Body of pancreas (tissue), 4 donors: Measurements from ENCODE around the gene RBX1. TPM values are rescaled to one million over a fixed set of nuclear protein-coding genes. Genes with fewer than 3 reads are reported as not detected.
A peak's percentile ranks its signal among the peaks of the same experiment; 100 is the strongest.
"Not testable (repeated sequence)": the region's sequence is repeated elsewhere in the genome, so short reads cannot be mapped to it uniquely, and the experiment has no call there.

Experiments
- ATAC-seq: fragments of 150-250 bp; one replicate; pipeline ENCODE4 v1.9.1; 2016
- DNase-seq, 4 donors: peaks; one replicate each; pipeline ENCODE4 v3.0.0-alpha.2; 2019
- H3K27ac ChIP-seq, 4 donors: fragments of 200-600 bp; sonication (generic); 1 replicate in 3 of 4; 2 replicates in 1 of 4; pipeline versions ENCODE4 v1.5.1 to v1.6.1; 2016 to 2019; ENCODE audit warnings: mild to moderate bottlenecking in 1 of 4, mixed read lengths in 1 of 4, moderate library complexity in 1 of 4
- H3K27me3 ChIP-seq, 2 donors: fragments of 200-600 bp; sonication (generic); one replicate each; pipeline ENCODE4 v1.6.0; 2016; ENCODE audit warnings: mild to moderate bottlenecking in 1 of 2
- H3K36me3 ChIP-seq, 2 donors: fragments of 200-600 bp; sonication (generic); replicated peaks in 1 of 2; 2 replicates each; pipeline ENCODE4 v1.5.1; 2016; ENCODE audit warnings: low read depth in 2 of 2; ENCODE audit not compliant: insufficient read depth in 1 of 2
- H3K4me1 ChIP-seq: fragments of 200-600 bp; sonication (generic); one replicate; pipeline ENCODE4 v1.6.0; 2016
- H3K4me3 ChIP-seq, 2 donors: fragments of 200-600 bp; sonication (generic); 1 replicate in 1 of 2; 2 replicates in 1 of 2; pipeline ENCODE4 v1.5.1; 2016 to 2019
- H3K9me3 ChIP-seq, 3 donors: fragments of 200-600 bp; sonication (generic); 1 replicate in 2 of 3; 2 replicates in 1 of 3; pipeline ENCODE4 v1.5.1; 2016
- CTCF ChIP-seq, 7 experiments: fragments of 450-650 bp in 4 of 7; fragments of 200-600 bp in 3 of 7; sonication (generic) in 3 of 7; IDR thresholded peaks; one replicate each; pipeline ENCODE4 v1.5.1; 2016 to 2019; ENCODE audit warnings: antibody characterized with exemption in 7 of 7
- POLR2A ChIP-seq, 3 donors: fragments of 450-650 bp; IDR thresholded peaks; one replicate each; pipeline ENCODE4 v1.6.1; 2016; ENCODE audit warnings: antibody characterized with exemption in 3 of 3, mild to moderate bottlenecking in 2 of 3
- WGBS, 2 donors: methylation state at CpG; one replicate each; pipeline ENCODE4 v1.1.5; 2017; 5-methylcytosine and 5-hydroxymethylcytosine counted together
- intact Hi-C: fragments of 100-400 bp; cut with DNase I; formaldehyde crosslinking; loops from one replicate; pipeline ENCODE4 v1.15.1; 2023
- total RNA-seq, 2 donors: library from RNA; depleted of rRNA; stranded (reverse); fragments of >200 nt; gene quantifications; one replicate each; pipeline ENCODE4 v1.1.0, GENCODE V29; 2016

The RBX1 gene
- total RNA-seq, 2 donors from 2014 or later: 6.9 to 20.2 TPM

GRCh38 chr22:41000941-41001721, 50.0 kb downstream of the RBX1 start:
- no peaks in the 10 kb centered on the region for H3K4me1 ChIP-seq
- no peaks in the 10 kb centered on the region for H3K36me3 ChIP-seq
- ATAC-seq (no peak), DNase-seq (no peak)
- H3K27me3 ChIP-seq: no peaks in the 10 kb centered on the region
- no peak overlapping the region for H3K4me3 ChIP-seq
- no peaks in the 10 kb centered on the region for H3K9me3 ChIP-seq
- intact Hi-C loops: no loop called here
- no peak overlapping the region for H3K27ac ChIP-seq
- no peak for TF ChIP-seq CTCF (IDR thresholded peaks at IDR 0.05)
- TF ChIP-seq POLR2A (IDR thresholded peaks at IDR 0.05): no peak
- 78 to 83% methylated on average over 9 of the region's 9 CpGs for WGBS, 2 donors

- DNase-seq (peak in 1 of 4 donors; percentile 8), ATAC-seq (no peak)
- Histone ChIP-seq H3K27ac (no peak overlapping the region), H3K9me3 (no peaks in the 10 kb centered on the region), H3K4me3 (no peak overlapping the region), H3K27me3 (no peaks in the 10 kb centered on the region), H3K36me3 (no peaks in the 10 kb centered on the region), H3K4me1 (no peaks in the 10 kb centered on the region)
- TF ChIP-seq POLR2A (IDR thresholded peaks at IDR 0.05) (no peak), CTCF (IDR thresholded peaks at IDR 0.05) (no peak)
- 48 to 61% methylated on average over 1 of the region's 1 CpG for WGBS, 2 donors
- intact Hi-C loops: no loop called here
These were observed 50.5 kb downstream of the RBX1 start for GRCh38 chr22:41001722-41002122.

- H3K4me3 ChIP-seq, H3K4me1 ChIP-seq, H3K27me3 ChIP-seq, H3K9me3 ChIP-seq, DNase-seq, intact Hi-C loops, ATAC-seq, H3K36me3 ChIP-seq: not testable (repeated sequence)
- 92 to 94% methylated on average over 6 to 11 of the region's 11 CpGs for WGBS, 2 donors
- peak overlapping the region in 1 of 4 donors; percentile 60 for H3K27ac ChIP-seq
These were observed 51.2 kb downstream of the RBX1 start for GRCh38 chr22:41002386-41002785.

- intact Hi-C loops: no loop called here
- TF ChIP-seq POLR2A (IDR thresholded peaks at IDR 0.05) (peak in 1 of 3 donors; percentile 18), CTCF (IDR thresholded peaks at IDR 0.05) (no peak)
- no peaks in the 10 kb centered on the region for H3K9me3 ChIP-seq
- no peaks in the 10 kb centered on the region for H3K36me3 ChIP-seq
- peak overlapping the region in 2 of 4 donors; percentile 18 to 60 for H3K27ac ChIP-seq
- DNase-seq (peak; percentile 13 to 45 (median 32)), ATAC-seq (peak; percentile 74)
- WGBS, 2 donors: 56 to 60% methylated on average over 10 of the region's 10 CpGs
- no peak overlapping the region for H3K4me3 ChIP-seq
- H3K27me3 ChIP-seq: no peaks in the 10 kb centered on the region
- no peaks in the 10 kb centered on the region for H3K4me1 ChIP-seq
These were observed 51.9 kb downstream of the RBX1 start for GRCh38 chr22:41003066-41003465.

GRCh38 chr22:41003976-41004375, 52.8 kb downstream of the RBX1 start:
- no peaks in the 10 kb centered on the region for H3K36me3 ChIP-seq
- ATAC-seq (no peak), DNase-seq (no peak)
- intact Hi-C loops: no loop called here
- H3K9me3 ChIP-seq: no peaks in the 10 kb centered on the region
- no peak overlapping the region for H3K4me3 ChIP-seq
- no peak overlapping the region for H3K27ac ChIP-seq
- no peaks in the 10 kb centered on the region for H3K4me1 ChIP-seq
- H3K27me3 ChIP-seq: no peaks in the 10 kb centered on the region
- WGBS, 2 donors: 94 to 98% methylated on average over 5 of the region's 5 CpGs
- TF ChIP-seq CTCF (IDR thresholded peaks at IDR 0.05) (no peak), POLR2A (IDR thresholded peaks at IDR 0.05) (no peak)
